Activated naive CD4-positive, alpha-beta T cell treated with anti-CD3 and anti-CD28 coated beads, Interleukin-2, amount 50 U/mL, for 24 hours (primary cell): ENCODE measurements around the gene SLC6A7.

Experiments
- H3K27ac Mint-ChIP-seq: one replicate; pipeline ENCODE4 v1.8.0; 2021; ENCODE audit warnings: mild to moderate bottlenecking, mixed read lengths
- H3K27me3 Mint-ChIP-seq: one replicate; pipeline ENCODE4 v1.8.0; 2021; ENCODE audit warnings: mixed read lengths
- H3K36me3 Mint-ChIP-seq: one replicate; pipeline ENCODE4 v1.8.0; 2021; ENCODE audit warnings: mixed read lengths
- H3K4me1 Mint-ChIP-seq: one replicate; pipeline ENCODE4 v1.8.0; 2021; ENCODE audit warnings: mixed read lengths
- H3K4me3 Mint-ChIP-seq: one replicate; pipeline ENCODE4 v1.8.0; 2021; ENCODE audit warnings: mild to moderate bottlenecking, mixed read lengths
- H3K9me3 Mint-ChIP-seq: one replicate; pipeline ENCODE4 v1.8.0; 2021; ENCODE audit warnings: mixed read lengths

The SLC6A7 gene

DNA sequence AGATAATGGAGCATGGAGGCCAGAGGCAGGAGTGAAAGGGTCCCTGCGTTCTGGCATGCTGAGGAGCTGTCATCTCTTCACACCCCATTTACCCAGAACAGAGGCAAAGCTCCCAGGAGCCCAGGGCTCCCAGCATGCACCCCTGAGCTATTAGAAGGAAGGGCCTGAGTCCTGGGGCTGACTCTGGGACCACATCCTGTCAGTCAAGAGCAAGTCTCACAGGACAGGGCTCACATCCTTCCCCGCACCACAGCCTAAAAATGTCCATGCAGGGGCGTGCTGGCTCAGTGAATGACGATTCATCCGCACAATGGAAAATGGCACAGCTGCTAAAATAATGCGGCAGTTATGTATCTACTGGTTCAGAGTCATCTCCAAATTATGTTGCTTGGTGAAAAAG, 68.3 kb downstream of the SLC6A7 start:
- Mint-ChIP-seq H3K4me3 (no peak overlapping the region), H3K27me3 (no peaks in the 10 kb centered on the region), H3K27ac (no peak overlapping the region), H3K4me1 (no peaks in the 10 kb centered on the region), H3K9me3 (no peaks in the 10 kb centered on the region), H3K36me3 (no peaks in the 10 kb centered on the region)
